Bronchial epithelial cell (primary cell): ENCODE results near the gene AVL9. TPM values are rescaled to one million over a fixed set of nuclear protein-coding genes. Genes with fewer than 3 reads are reported as not detected.
"Not testable (repeated sequence)": the region's sequence is repeated elsewhere in the genome, so short reads cannot be mapped to it uniquely, and the experiment has no call there.

Experiments used
- DNase-seq: peaks from one replicate; pipeline ENCODE4 v3.0.0-alpha.2; 2010; ENCODE audit warnings: low read depth
- FAIRE-seq: peaks from 2 replicates; lab custom pipeline; 2011; peaks lifted over from hg19 to GRCh38; lab: Jason Lieb, UNC
- H3K27me3 ChIP-seq: 2 replicates; pipeline ENCODE4 v1.5.1; 2011; ENCODE audit warnings: low read length; ENCODE audit not compliant: control insufficient read depth, insufficient read depth
- H3K36me3 ChIP-seq: 2 replicates; pipeline ENCODE4 v1.5.1; 2011; ENCODE audit warnings: low read length; ENCODE audit not compliant: control insufficient read depth, insufficient read depth
- H3K4me3 ChIP-seq: 2 replicates; pipeline ENCODE4 v1.5.1; 2011; ENCODE audit warnings: mild to moderate bottlenecking, low read depth, low read length, control low read depth
- total RNA-seq: library from RNA; depleted of rRNA; stranded (reverse); fragments of >200 nt; gene quantifications from 2 replicates; pipeline ENCODE4 v1.2.1, GENCODE V29; 2014
- TF ChIP-seq, protein P1 (sequence below): IDR thresholded peaks from 2 replicates; pipeline ENCODE4 v1.5.1; 2011; ENCODE audit warnings: mild to moderate bottlenecking, moderate library complexity, low read length, control low read depth, inconsistent platforms; ENCODE audit not compliant: insufficient read depth, severe bottlenecking

Gene AVL9
- total RNA-seq, 1 donor from 2014 or later = 34.0 TPM

DNA sequence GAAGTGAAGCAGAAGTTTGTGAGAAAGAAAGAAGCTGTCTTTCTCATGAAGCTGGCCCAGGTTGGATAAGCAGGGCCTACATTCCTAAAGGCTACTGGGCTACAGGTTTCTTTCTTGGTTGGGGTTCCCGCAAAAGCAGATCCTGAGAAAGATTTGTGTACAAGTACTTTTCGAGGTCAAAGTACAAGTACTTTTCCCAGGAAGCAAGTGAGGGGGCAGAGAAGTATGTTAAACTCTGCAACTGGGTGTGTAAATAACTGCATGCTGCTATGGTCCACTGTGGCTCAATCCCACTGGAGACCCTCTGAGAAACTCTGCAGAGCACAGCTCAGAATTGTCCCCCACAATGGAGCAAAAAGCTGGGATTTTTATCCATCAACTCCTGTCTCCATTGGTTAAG, 33.8 kb upstream of the AVL9 start:
- DNase-seq (no peak), FAIRE-seq (no peak)
- no peaks in the 10 kb centered on the region for H3K27me3 ChIP-seq
- no peak overlapping the region for H3K4me3 ChIP-seq
- H3K36me3 ChIP-seq = no peaks in the 10 kb centered on the region
- TF ChIP-seq, protein P1, sequence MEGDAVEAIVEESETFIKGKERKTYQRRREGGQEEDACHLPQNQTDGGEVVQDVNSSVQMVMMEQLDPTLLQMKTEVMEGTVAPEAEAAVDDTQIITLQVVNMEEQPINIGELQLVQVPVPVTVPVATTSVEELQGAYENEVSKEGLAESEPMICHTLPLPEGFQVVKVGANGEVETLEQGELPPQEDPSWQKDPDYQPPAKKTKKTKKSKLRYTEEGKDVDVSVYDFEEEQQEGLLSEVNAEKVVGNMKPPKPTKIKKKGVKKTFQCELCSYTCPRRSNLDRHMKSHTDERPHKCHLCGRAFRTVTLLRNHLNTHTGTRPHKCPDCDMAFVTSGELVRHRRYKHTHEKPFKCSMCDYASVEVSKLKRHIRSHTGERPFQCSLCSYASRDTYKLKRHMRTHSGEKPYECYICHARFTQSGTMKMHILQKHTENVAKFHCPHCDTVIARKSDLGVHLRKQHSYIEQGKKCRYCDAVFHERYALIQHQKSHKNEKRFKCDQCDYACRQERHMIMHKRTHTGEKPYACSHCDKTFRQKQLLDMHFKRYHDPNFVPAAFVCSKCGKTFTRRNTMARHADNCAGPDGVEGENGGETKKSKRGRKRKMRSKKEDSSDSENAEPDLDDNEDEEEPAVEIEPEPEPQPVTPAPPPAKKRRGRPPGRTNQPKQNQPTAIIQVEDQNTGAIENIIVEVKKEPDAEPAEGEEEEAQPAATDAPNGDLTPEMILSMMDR = no peak

DNA sequence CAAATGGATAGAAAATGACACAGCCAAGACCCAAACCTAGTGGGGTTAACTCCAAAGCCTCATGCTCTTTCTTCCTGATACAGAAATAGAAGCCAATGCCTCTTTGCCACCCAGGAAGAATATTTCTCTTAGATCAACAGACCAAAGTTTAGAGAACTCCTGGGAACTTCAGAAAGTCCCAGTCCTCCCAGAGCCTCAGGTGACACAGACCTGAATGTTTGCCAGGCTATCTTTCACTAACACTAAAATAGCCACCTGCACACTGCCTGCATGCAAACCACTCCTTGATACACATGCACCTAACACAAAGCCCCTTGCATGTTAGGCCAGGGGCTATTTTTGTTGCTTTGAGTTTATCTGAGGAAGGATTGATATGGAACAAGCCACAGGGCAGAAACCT, 32.8 kb upstream of the AVL9 start:
- DNase-seq (no peak), FAIRE-seq (no peak)
- no peak overlapping the region for H3K4me3 ChIP-seq
- H3K36me3 ChIP-seq = no peaks in the 10 kb centered on the region
- TF ChIP-seq, protein P1 = no peak
- H3K27me3 ChIP-seq = no peaks in the 10 kb centered on the region

DNA sequence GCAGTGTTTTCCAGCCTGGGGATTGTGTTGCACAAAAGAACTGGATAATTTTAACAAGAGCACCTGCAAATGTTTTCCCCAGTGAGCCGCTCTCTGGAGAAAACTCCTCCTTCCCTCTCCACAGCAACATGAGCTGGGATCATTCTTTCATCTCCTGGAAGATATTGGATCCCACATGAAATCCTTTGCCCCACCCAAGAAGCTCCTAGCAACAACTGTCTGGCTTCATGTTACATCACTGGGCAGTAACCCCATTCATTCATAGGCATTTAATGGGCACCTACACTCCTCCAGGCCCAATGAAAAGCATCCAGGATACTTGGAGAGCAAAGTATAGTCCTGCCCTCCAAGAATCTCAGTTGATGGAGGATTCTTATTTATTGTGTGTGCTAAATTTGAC, 32.3 kb upstream of the AVL9 start:
- TF ChIP-seq, protein P1 = no peak
- FAIRE-seq = no peak
- DNase-seq = no peak
- no peak overlapping the region for H3K4me3 ChIP-seq
- H3K36me3 ChIP-seq = no peaks in the 10 kb centered on the region
- no peaks in the 10 kb centered on the region for H3K27me3 ChIP-seq

DNA sequence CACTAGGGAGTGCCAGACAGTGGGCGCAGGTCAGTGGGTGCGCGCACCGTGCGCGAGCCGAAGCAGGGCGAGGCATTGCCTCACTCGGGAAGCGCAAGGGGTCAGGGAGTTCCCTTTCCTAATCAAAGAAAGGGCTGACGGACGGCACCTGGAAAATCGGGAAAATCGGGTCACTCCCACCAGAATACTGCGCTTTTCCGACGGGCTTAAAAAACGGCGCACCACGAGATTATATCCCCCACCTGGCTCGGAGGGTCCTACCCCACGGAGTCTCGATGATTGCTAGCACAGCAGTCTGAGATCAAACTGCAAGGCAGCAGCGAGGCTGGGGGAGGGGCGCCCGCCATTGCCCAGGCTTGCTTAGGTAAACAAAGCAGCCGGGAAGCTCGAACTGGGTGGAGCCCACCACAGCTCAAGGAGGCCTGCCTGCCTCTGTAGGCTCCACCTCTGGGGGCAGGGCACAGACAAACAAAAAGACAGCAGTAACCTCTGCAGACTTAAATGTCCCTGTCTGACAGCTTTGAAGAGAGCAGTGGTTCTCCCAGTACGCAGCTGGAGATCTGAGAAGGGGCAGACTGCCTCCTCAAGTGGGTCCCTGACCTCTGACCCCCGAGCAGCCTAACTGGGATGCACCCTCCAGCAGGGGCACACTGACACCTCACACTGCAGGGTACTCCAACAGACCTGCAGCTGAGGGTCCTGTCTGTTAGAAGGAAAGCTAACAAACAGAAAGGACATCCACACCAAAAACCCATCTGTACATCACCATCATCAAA, 30.5 kb upstream of the AVL9 start:
- not testable (repeated sequence) for FAIRE-seq, H3K36me3 ChIP-seq, DNase-seq, H3K27me3 ChIP-seq, H3K4me3 ChIP-seq

DNA sequence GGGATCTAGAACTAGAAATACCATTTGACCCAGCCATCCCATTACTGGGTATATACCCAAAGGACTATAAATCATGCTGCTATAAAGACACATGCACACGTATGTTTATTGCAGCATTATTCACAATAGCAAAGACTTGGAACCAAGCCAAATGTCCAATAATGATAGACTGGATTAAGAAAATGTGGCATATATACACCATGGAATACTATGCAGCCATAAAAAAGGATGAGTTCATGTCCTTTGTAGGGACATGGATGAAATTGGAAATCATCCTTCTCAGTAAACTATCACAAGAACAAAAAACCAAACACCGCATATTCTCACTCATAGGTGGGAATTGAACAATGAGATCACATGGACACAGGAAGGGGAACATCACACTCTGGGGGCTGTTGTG, 25.3 kb upstream of the AVL9 start:
- not testable (repeated sequence) for FAIRE-seq, DNase-seq, H3K36me3 ChIP-seq, H3K27me3 ChIP-seq, H3K4me3 ChIP-seq

DNA sequence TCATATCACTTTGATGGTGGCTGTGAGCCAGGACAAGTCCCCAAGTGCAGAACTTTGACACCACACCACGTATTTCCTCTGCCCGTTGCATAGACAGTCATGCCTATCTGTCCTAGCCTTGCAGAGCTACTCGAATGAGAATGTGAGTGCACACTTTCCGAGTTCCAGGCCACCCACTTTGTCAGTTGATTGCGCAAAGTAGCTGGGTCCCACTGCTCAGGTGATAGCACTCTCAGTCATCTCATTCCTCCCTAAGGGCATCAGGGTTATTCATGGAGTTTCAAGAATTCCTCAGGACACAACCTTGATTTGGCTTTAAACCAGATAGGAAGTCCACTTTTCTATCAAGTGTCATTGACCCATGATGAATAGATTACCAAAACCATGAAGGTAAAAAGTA, 24.4 kb upstream of the AVL9 start:
- DNase-seq (peak; percentile 52), FAIRE-seq (no peak)
- Histone ChIP-seq H3K4me3 (no peak overlapping the region), H3K27me3 (no peaks in the 10 kb centered on the region), H3K36me3 (no peaks in the 10 kb centered on the region)
- TF ChIP-seq, protein P1 = no peak

DNA sequence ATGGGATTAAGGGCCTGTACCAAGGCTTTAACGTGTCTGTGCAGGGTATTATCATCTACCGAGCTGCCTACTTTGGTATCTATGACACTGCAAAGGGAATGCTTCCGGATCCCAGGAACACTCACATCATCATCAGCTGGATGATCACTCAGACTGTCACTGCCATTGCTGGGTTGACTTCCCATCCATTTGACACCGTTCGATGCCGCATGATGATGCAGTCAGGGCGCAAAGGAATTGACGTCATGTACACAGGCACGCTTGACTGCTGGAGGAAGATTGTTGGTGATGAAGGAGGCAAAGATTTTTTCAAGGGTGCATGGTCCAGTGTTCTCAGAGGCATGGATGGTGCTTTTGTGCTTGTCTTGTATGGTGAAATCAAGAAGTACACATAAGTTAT, 23.3 kb upstream of the AVL9 start:
- H3K4me3 ChIP-seq = no peak overlapping the region
- no peaks in the 10 kb centered on the region for H3K36me3 ChIP-seq
- H3K27me3 ChIP-seq = no peaks in the 10 kb centered on the region
- FAIRE-seq = peak; percentile 62
- no peak for DNase-seq
- TF ChIP-seq, protein P1 = no peak
